Fibroblast of pulmonary artery (primary cell): Measurements from ENCODE around the gene RANGRF.

ENCODE experiments used
- DNase-seq: peaks from one replicate; pipeline ENCODE4 v3.0.0-alpha.2; 2010; ENCODE audit warnings: low read depth
- H3K4me3 ChIP-seq: replicated peaks from 2 replicates; pipeline ENCODE4 v1.5.1; 2011; ENCODE audit warnings: low read depth, mild to moderate bottlenecking, control low read depth, low read length, moderate library complexity
- CTCF ChIP-seq: IDR thresholded peaks from 2 replicates; pipeline ENCODE4 v1.5.1; 2011; ENCODE audit warnings: mild to moderate bottlenecking, control low read depth, low read length, inconsistent platforms; ENCODE audit errors: missing control alignments

RANGRF gene

GRCh38 chr17:8322061-8322460 lies 33.6 kb downstream of the RANGRF start:
- no peak for TF ChIP-seq CTCF
- DNase-seq = no peak
- H3K4me3 ChIP-seq = no peak overlapping the region

- no peak overlapping the region for H3K4me3 ChIP-seq
- no peak for DNase-seq
- TF ChIP-seq CTCF = no peak
Measured at GRCh38 chr17:8324132-8324531, 35.7 kb downstream of the RANGRF start.

- H3K4me3 ChIP-seq = no peak overlapping the region
- TF ChIP-seq CTCF = no peak
Measured at GRCh38 chr17:8324923-8325322, 36.5 kb downstream of the RANGRF start.

GRCh38 chr17:8326511-8327302 lies 38.2 kb downstream of the RANGRF start:
- H3K4me3 ChIP-seq = peak overlapping the region; percentile 58
- peak; percentile 30 for DNase-seq
- TF ChIP-seq CTCF = no peak

More at GRCh38 chr17:8324923-8325322, 36.5 kb downstream of the RANGRF start:
- DNase-seq = no peak

- no peak for DNase-seq
- TF ChIP-seq CTCF = no peak
- peak overlapping the region; percentile 58 for H3K4me3 ChIP-seq
Measured at GRCh38 chr17:8327303-8327649, 38.8 kb downstream of the RANGRF start.

GRCh38 chr17:8332128-8332527 lies 43.7 kb downstream of the RANGRF start:
- TF ChIP-seq CTCF = no peak
- no peak for DNase-seq
- no peak overlapping the region for H3K4me3 ChIP-seq

GRCh38 chr17:8332688-8333087 lies 44.2 kb downstream of the RANGRF start:
- DNase-seq = no peak
- no peak for TF ChIP-seq CTCF
- H3K4me3 ChIP-seq = no peak overlapping the region
